Immature natural killer cell (primary cell): ENCODE results near the gene RAD51C. TPM values are rescaled to one million over a fixed set of nuclear protein-coding genes. Genes with fewer than 3 reads are reported as not detected.

Experiments used
- DNase-seq, 3 donors: peaks; one replicate each; pipeline ENCODE4 v3.0.0; 2022; ENCODE audit warnings: mixed read lengths in 1 of 3
- H3K27ac Mint-ChIP-seq, 6 donors: one replicate each; pipeline ENCODE4 v1.8.0; 2020; ENCODE audit warnings: mixed read lengths in 6 of 6, mild to moderate bottlenecking in 5 of 6, inconsistent platforms in 4 of 6, moderate library complexity in 3 of 6
- H3K27me3 Mint-ChIP-seq, 3 donors: one replicate each; pipeline ENCODE4 v1.8.0; 2020 to 2021; ENCODE audit warnings: low read depth in 3 of 3, mild to moderate bottlenecking in 3 of 3, mixed read lengths in 3 of 3, moderate library complexity in 3 of 3, inconsistent platforms in 1 of 3
- H3K36me3 Mint-ChIP-seq, 3 donors: one replicate each; pipeline ENCODE4 v1.8.0; 2020; ENCODE audit warnings: mixed read lengths in 3 of 3, inconsistent platforms in 2 of 3, mild to moderate bottlenecking in 2 of 3
- H3K4me1 Mint-ChIP-seq, 2 donors: one replicate each; pipeline ENCODE4 v1.8.0; 2020; ENCODE audit warnings: inconsistent platforms in 2 of 2, mild to moderate bottlenecking in 2 of 2, mixed read lengths in 2 of 2, moderate library complexity in 1 of 2
- H3K4me3 Mint-ChIP-seq, 5 donors: one replicate each; pipeline ENCODE4 v1.8.0; 2020; ENCODE audit warnings: mild to moderate bottlenecking in 5 of 5, mixed read lengths in 5 of 5, inconsistent platforms in 3 of 5, moderate library complexity in 3 of 5
- H3K9me3 Mint-ChIP-seq, 6 donors: one replicate each; pipeline ENCODE4 v1.8.0; 2020; ENCODE audit warnings: mild to moderate bottlenecking in 6 of 6, mixed read lengths in 6 of 6, inconsistent platforms in 4 of 6, moderate library complexity in 3 of 6
- polyA plus RNA-seq, 3 donors: library from polyadenylated mRNA; unstranded; fragments of 300-500 nt; fragmentation: Illumina TruSeq; gene quantifications; one replicate each; pipeline ENCODE4 v1.2.3, GENCODE V29; 2021

RAD51C gene
- polyA plus RNA-seq, 3 donors from 2014 or later = 25.3 to 78.8 (median 44.0) TPM

- no peaks in the 10 kb centered on the region for H3K36me3 Mint-ChIP-seq
These were observed 806 bp downstream of the RAD51C start for GRCh38 chr17:58693208-58693607.

GRCh38 chr17:58693751-58694150 lies 1.3 kb downstream of the RAD51C start:
- no peaks in the 10 kb centered on the region for H3K9me3 Mint-ChIP-seq
- peaks cover 5 to 8% (median 6%) of the 10 kb centered on the region in 3 donors for H3K27me3 Mint-ChIP-seq
- H3K36me3 Mint-ChIP-seq = no peaks in the 10 kb centered on the region
- H3K27ac Mint-ChIP-seq = peak overlapping the region in 4 of 6 donors; percentile 74 to 97 (median 91)
- H3K4me3 Mint-ChIP-seq = peak overlapping the region; percentile 86 to 96 (median 89)
- H3K4me1 Mint-ChIP-seq = peaks cover 22 to 23% of the 10 kb centered on the region in 2 donors
- no peak for DNase-seq

More at GRCh38 chr17:58693208-58693607, 806 bp downstream of the RAD51C start:
- Mint-ChIP-seq H3K4me3 (peak overlapping the region; percentile 86 to 96 (median 89)), H3K4me1 (peaks cover 22 to 23% of the 10 kb centered on the region in 2 donors), H3K27me3 (peaks cover 5 to 8% (median 6%) of the 10 kb centered on the region in 3 donors), H3K9me3 (no peaks in the 10 kb centered on the region), H3K27ac (peak overlapping the region; percentile 74 to 97 (median 94))
- DNase-seq = no peak

GRCh38 chr17:58694302-58694701 lies 1.9 kb downstream of the RAD51C start:
- Mint-ChIP-seq H3K4me1 (peaks cover 22 to 23% of the 10 kb centered on the region in 2 donors), H3K9me3 (no peaks in the 10 kb centered on the region), H3K36me3 (no peaks in the 10 kb centered on the region), H3K27me3 (peaks cover 5 to 8% (median 6%) of the 10 kb centered on the region in 3 donors), H3K27ac (no peak overlapping the region), H3K4me3 (peak overlapping the region in 1 of 5 donors; percentile 25)
- DNase-seq = no peak

GRCh38 chr17:58694826-58695225 lies 2.4 kb downstream of the RAD51C start:
- H3K4me3 Mint-ChIP-seq = peak overlapping the region in 2 of 5 donors; percentile 24 to 25
- peaks cover 22 to 23% of the 10 kb centered on the region in 2 donors for H3K4me1 Mint-ChIP-seq
- DNase-seq = no peak
- no peak overlapping the region for H3K27ac Mint-ChIP-seq
- H3K9me3 Mint-ChIP-seq = no peaks in the 10 kb centered on the region
- H3K36me3 Mint-ChIP-seq = no peaks in the 10 kb centered on the region
- H3K27me3 Mint-ChIP-seq = peaks cover 5 to 8% (median 6%) of the 10 kb centered on the region in 3 donors

- no peak overlapping the region for H3K4me3 Mint-ChIP-seq
These were observed 7.4 kb downstream of the RAD51C start for GRCh38 chr17:58699771-58700170.

GRCh38 chr17:58702045-58702476 lies 9.7 kb downstream of the RAD51C start:
- DNase-seq = no peak
- Mint-ChIP-seq H3K4me1 (no peaks in the 10 kb centered on the region), H3K4me3 (no peak overlapping the region), H3K27ac (no peak overlapping the region), H3K9me3 (no peaks in the 10 kb centered on the region), H3K36me3 (peaks cover 5 to 13% (median 8%) of the 10 kb centered on the region in 3 donors), H3K27me3 (peaks cover 0 to 2% (median 0%) of the 10 kb centered on the region in 3 donors)

More at GRCh38 chr17:58699771-58700170, 7.4 kb downstream of the RAD51C start:
- Mint-ChIP-seq H3K4me1 (peaks cover 0 to 3% of the 10 kb centered on the region in 2 donors), H3K27ac (no peak overlapping the region), H3K27me3 (peaks cover 0 to 2% (median 0%) of the 10 kb centered on the region in 3 donors), H3K9me3 (no peaks in the 10 kb centered on the region), H3K36me3 (peaks cover 0 to 3% (median 3%) of the 10 kb centered on the region in 3 donors)
- no peak for DNase-seq

- Mint-ChIP-seq H3K9me3 (no peaks in the 10 kb centered on the region), H3K4me3 (no peak overlapping the region), H3K36me3 (peaks cover 5 to 13% (median 8%) of the 10 kb centered on the region in 3 donors), H3K27me3 (peaks cover 0 to 2% (median 0%) of the 10 kb centered on the region in 3 donors), H3K27ac (peak overlapping the region in 1 of 6 donors; percentile 49), H3K4me1 (no peaks in the 10 kb centered on the region)
- DNase-seq = no peak
These were observed 10.3 kb downstream of the RAD51C start for GRCh38 chr17:58702708-58703107.

- DNase-seq = no peak
- Mint-ChIP-seq H3K4me1 (no peaks in the 10 kb centered on the region), H3K9me3 (no peaks in the 10 kb centered on the region)
These were observed 10.9 kb downstream of the RAD51C start for GRCh38 chr17:58703137-58703915.

DNA sequence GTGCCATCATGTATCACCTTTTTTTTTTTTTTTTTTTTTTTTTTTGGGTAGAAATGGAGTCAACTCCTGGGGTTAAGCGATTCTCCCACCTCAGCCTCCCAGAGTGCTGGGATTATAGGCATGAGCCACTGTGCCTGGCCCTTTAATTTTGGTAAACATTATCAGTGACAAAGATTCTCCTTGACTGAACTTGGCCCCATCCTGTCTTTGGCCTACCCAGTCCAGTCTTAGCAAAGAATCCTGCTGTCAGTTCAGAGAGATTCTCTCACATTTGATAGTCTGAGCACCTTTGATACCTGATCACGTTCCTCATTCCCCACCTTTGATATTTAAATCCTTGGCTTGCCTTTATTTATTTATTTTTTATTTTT lies 11.5 kb downstream of the RAD51C start:
- H3K4me3 Mint-ChIP-seq = no peak overlapping the region
- H3K27ac Mint-ChIP-seq = no peak overlapping the region
- no peaks in the 10 kb centered on the region for H3K4me1 Mint-ChIP-seq
- no peak for DNase-seq
- no peaks in the 10 kb centered on the region for H3K9me3 Mint-ChIP-seq
- H3K27me3 Mint-ChIP-seq = peaks cover 0 to 2% (median 0%) of the 10 kb centered on the region in 3 donors
- H3K36me3 Mint-ChIP-seq = peaks cover 5 to 13% (median 13%) of the 10 kb centered on the region in 3 donors

More at GRCh38 chr17:58703137-58703915, 10.9 kb downstream of the RAD51C start:
- no peak overlapping the region for H3K27ac Mint-ChIP-seq
- peaks cover 0 to 2% (median 0%) of the 10 kb centered on the region in 3 donors for H3K27me3 Mint-ChIP-seq
- peaks cover 5 to 13% (median 13%) of the 10 kb centered on the region in 3 donors for H3K36me3 Mint-ChIP-seq
- H3K4me3 Mint-ChIP-seq = no peak overlapping the region

GRCh38 chr17:58706351-58707140 lies 14.1 kb downstream of the RAD51C start:
- DNase-seq = no peak
- Mint-ChIP-seq H3K4me3 (no peak overlapping the region), H3K9me3 (no peaks in the 10 kb centered on the region), H3K27ac (peak overlapping the region in 2 of 6 donors; percentile 27 to 59), H3K36me3 (peaks cover 12 to 26% (median 22%) of the 10 kb centered on the region in 3 donors), H3K4me1 (no peaks in the 10 kb centered on the region), H3K27me3 (peaks cover 0 to 2% (median 0%) of the 10 kb centered on the region in 3 donors)

GRCh38 chr17:58710948-58711552 lies 18.6 kb downstream of the RAD51C start:
- Mint-ChIP-seq H3K9me3 (no peaks in the 10 kb centered on the region), H3K4me3 (no peak overlapping the region), H3K27ac (no peak overlapping the region), H3K4me1 (no peaks in the 10 kb centered on the region), H3K36me3 (peaks cover 12 to 24% (median 19%) of the 10 kb centered on the region in 3 donors), H3K27me3 (no peaks in the 10 kb centered on the region)
- peak in 2 of 3 donors; percentile 9 to 35 for DNase-seq

DNA sequence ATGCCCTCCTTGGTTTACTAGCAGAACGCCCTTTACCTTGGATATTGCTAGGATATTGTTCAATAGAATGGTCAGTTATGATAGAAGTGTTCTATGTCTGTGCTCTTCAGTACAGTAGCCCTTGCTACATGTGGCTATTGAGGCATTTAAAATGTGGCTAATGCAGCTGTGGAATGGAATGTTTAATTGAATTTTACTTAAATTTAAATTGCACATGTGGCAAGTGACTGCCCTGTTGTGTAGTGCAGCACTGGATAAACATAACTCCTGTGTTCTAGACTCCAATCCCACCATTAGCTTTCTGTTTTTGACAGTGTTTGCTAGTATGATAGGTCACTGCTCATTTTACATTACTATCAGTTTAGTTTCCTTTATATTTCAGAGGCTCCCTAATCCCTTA lies 29.9 kb downstream of the RAD51C start:
- H3K27ac Mint-ChIP-seq = no peak overlapping the region
- no peak for DNase-seq
- no peaks in the 10 kb centered on the region for H3K4me1 Mint-ChIP-seq
- no peak overlapping the region for H3K4me3 Mint-ChIP-seq
- H3K27me3 Mint-ChIP-seq = no peaks in the 10 kb centered on the region
- no peaks in the 10 kb centered on the region for H3K9me3 Mint-ChIP-seq
- peaks cover 8 to 36% (median 11%) of the 10 kb centered on the region in 3 donors for H3K36me3 Mint-ChIP-seq

DNA sequence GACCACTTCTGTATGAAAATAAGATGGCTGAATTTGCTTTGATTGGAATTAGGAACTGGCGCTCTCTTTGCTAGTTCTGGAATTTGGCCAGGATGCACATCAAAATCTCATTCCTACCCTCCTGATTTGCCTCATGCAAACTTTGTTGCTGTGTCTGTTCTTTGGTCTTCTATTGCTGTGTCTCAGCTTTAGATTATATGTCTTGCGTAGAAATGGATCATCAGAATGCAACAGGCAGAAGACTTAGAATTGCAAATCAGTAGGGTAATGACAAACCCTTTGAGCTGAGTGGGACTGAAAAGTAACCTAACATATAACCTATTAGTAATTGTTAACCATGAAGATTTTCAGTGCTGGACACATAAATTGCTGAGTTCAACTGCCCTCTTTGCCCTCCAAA lies 30.3 kb downstream of the RAD51C start:
- DNase-seq = no peak
- no peak overlapping the region for H3K4me3 Mint-ChIP-seq
- peaks cover 8 to 36% (median 11%) of the 10 kb centered on the region in 3 donors for H3K36me3 Mint-ChIP-seq
- no peaks in the 10 kb centered on the region for H3K9me3 Mint-ChIP-seq
- H3K27me3 Mint-ChIP-seq = no peaks in the 10 kb centered on the region
- H3K4me1 Mint-ChIP-seq = no peaks in the 10 kb centered on the region
- H3K27ac Mint-ChIP-seq = peak overlapping the region in 1 of 6 donors; percentile 3
